Measurements from ENCODE around the gene RBMS3.

- TF ChIP-seq POLR2A (IDR thresholded peaks at IDR 0.05) (no peak), CTCF (IDR thresholded peaks at IDR 0.05) (no peak)
Measured at GRCh38 chr3:30011237-30011803, 730.4 kb downstream of the RBMS3 start.
